Measurements from ENCODE around the gene TMEM178B.

The TMEM178B gene

DNA sequence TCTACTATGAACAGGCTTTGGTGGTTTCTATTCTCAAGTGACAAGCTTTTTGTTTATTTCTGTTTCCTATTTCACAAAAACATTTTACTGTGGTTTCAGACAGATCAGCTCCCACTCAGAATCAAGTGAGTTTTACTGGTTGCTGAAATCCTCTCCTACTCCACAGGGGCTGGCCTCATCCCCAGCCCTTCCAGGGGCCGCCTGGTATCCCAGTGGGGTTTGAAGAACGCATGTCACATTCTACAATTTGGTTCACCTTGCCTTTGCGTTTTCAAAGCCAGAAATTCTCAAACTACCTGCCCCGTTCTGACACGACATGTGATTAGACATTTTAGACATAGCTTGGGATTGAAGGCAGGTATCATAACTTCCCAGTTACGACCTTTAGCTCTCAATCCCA, 316.5 kb downstream of the TMEM178B start:
- TF ChIP-seq TAF1 (IDR thresholded peaks at IDR 0.05; ENCODE audit: borderline replicate concordance, insufficient read depth, low read length) (no peak), FOXP2 (optimal IDR thresholded peaks at IDR 0.05; ENCODE audit: borderline replicate concordance, extremely low read depth, extremely low read length, insufficient read depth) (no peak), POLR2AphosphoS5 (IDR thresholded peaks at IDR 0.05; ENCODE audit: low read depth, low read length) (no peak), SIN3A (IDR thresholded peaks at IDR 0.05; ENCODE audit: borderline replicate concordance, insufficient read depth, low read length) (no peak), REST (IDR thresholded peaks at IDR 0.05; ENCODE audit: insufficient read depth in 1 of 2, low read depth in 2 of 2, low read length in 2 of 2) (no peak)

GRCh38 chr7:141393056-141393455, 319.2 kb downstream of the TMEM178B start:
- TF ChIP-seq TAF1 (IDR thresholded peaks at IDR 0.05; ENCODE audit: borderline replicate concordance, insufficient read depth, low read length) (no peak), POLR2AphosphoS5 (IDR thresholded peaks at IDR 0.05; ENCODE audit: low read depth, low read length) (no peak), REST (IDR thresholded peaks at IDR 0.05; ENCODE audit: insufficient read depth in 1 of 2, low read depth in 2 of 2, low read length in 2 of 2) (no peak), FOXP2 (optimal IDR thresholded peaks at IDR 0.05; ENCODE audit: borderline replicate concordance, extremely low read depth, extremely low read length, insufficient read depth) (no peak), SIN3A (IDR thresholded peaks at IDR 0.05; ENCODE audit: borderline replicate concordance, insufficient read depth, low read length) (no peak)

GRCh38 chr7:141397236-141398163, 323.6 kb downstream of the TMEM178B start:
- TF ChIP-seq SIN3A (IDR thresholded peaks at IDR 0.05; ENCODE audit: borderline replicate concordance, insufficient read depth, low read length) (no peak), POLR2AphosphoS5 (IDR thresholded peaks at IDR 0.05; ENCODE audit: low read depth, low read length) (no peak), TAF1 (IDR thresholded peaks at IDR 0.05; ENCODE audit: borderline replicate concordance, insufficient read depth, low read length) (no peak), REST (IDR thresholded peaks at IDR 0.05; ENCODE audit: insufficient read depth in 1 of 2, low read depth in 2 of 2, low read length in 2 of 2) (no peak), FOXP2 (optimal IDR thresholded peaks at IDR 0.05; ENCODE audit: borderline replicate concordance, extremely low read depth, extremely low read length, insufficient read depth) (no peak)

DNA sequence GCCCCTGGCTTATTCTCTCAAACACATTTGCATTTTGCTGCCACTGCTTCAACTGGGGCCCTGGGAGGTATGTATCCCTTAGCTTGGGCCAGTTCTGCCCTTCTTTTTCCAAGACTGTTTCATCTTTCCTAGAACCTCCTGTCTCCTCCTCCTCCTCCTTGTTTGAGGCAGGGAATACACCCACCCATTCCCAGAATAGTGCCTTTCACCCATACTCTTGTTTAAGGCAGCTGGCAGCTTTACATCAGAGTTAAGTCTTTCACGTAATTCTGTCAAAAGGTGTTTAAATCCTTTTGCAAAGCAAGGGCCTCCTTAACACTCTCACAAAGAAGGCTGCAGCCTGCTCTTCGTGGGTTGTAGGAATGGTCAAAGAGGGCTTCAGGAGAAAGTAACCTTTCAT, 326.5 kb downstream of the TMEM178B start:
- TF ChIP-seq REST (IDR thresholded peaks at IDR 0.05; ENCODE audit: insufficient read depth in 1 of 2, low read depth in 2 of 2, low read length in 2 of 2) (no peak), SIN3A (IDR thresholded peaks at IDR 0.05; ENCODE audit: borderline replicate concordance, insufficient read depth, low read length) (no peak), TAF1 (IDR thresholded peaks at IDR 0.05; ENCODE audit: borderline replicate concordance, insufficient read depth, low read length) (no peak), POLR2AphosphoS5 (IDR thresholded peaks at IDR 0.05; ENCODE audit: low read depth, low read length) (no peak), FOXP2 (optimal IDR thresholded peaks at IDR 0.05; ENCODE audit: borderline replicate concordance, extremely low read depth, extremely low read length, insufficient read depth) (no peak)

All from PFSK-1 (cell line).